ENCODE data around the gene PPARG.
"Not testable (repeated sequence)": the region's sequence is repeated elsewhere in the genome, so short reads cannot be mapped to it uniquely, and the experiment has no call there.

The PPARG gene

DNA sequence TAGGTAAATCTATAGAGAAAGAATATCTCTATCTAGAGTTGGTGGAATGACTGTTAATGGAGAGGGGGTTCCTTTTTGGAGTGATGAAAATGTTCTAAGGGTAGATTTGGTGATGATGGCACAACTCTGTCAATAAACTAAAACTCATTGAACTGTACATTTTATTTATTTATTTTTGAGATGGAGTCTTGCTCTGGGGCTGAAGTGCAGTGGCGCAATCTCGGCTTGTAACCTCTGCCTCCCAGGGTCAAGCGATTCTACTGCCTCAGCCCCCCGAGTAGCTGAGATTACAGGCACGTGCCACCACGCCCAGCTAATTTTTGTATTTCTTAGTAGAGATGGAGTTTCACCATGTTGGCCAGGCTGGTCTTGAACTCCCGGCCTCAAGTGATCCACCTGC lies 3.1 kb upstream of the PPARG start:
- not testable (repeated sequence) for H2BK120ac ChIP-seq (ENCODE audit: low read depth, low read length); H3K9ac ChIP-seq (ENCODE audit: low read length)

DNA sequence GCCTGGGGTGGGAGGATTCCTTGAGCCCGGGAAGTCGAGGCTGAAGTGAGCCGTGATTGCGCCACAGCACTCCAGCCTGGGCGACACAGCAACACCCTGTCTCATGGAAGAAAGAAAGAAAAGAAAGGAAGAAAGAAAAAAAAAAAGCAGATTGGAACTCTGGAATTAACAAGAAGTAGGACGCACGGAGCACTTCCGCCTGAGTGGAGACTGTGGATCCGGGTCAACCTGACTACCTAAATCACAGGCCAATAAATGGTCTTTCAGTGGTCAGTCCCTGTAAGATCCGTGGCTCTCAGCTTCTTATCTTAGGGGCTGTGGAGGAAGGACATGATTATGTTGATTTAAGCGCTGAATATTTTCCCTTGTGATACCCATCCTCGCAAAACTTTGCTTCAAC lies 2.4 kb upstream of the PPARG start:
- H2BK15ac ChIP-seq (ENCODE audit: low read depth, poor library complexity, severe bottlenecking) = no peak overlapping the region
- H3K9me3 ChIP-seq (ENCODE audit: control insufficient read depth, low read length) = no peaks in the 10 kb centered on the region
- H3K27ac ChIP-seq (ENCODE audit: low read length, poor library complexity, severe bottlenecking) = no peak overlapping the region
- H3K27me3 ChIP-seq (ENCODE audit: control insufficient read depth in 1 of 2, insufficient read depth in 1 of 2, low read length in 2 of 2) = no peaks in the 10 kb centered on the region
- 91% methylated on average over 10 of the region's 12 CpGs for WGBS
- H3K23ac ChIP-seq (ENCODE audit: low read length in 2 of 2) = no peak overlapping the region
- no peak overlapping the region for H3K4me3 ChIP-seq (ENCODE audit: insufficient read depth in 1 of 2, low read depth in 1 of 2, low read length in 2 of 2)
- no peak overlapping the region for H3K14ac ChIP-seq (ENCODE audit: low read length in 2 of 2)
- no peak overlapping the region for H3K18ac ChIP-seq (ENCODE audit: low read depth in 1 of 2, low read length in 2 of 2)
- peak overlapping the region; percentile 89 for H3K9ac ChIP-seq (ENCODE audit: low read length)
- no peak overlapping the region for H2BK12ac ChIP-seq (ENCODE audit: low read length in 2 of 2)
- H4K8ac ChIP-seq (ENCODE audit: low read length) = no peak overlapping the region
- H3K4me2 ChIP-seq (ENCODE audit: low read length, poor library complexity, severe bottlenecking) = no peak overlapping the region
- H2BK5ac ChIP-seq (ENCODE audit: low read depth, low read length, poor library complexity, severe bottlenecking) = no peak overlapping the region
- H3K4me1 ChIP-seq (ENCODE audit: control insufficient read depth, insufficient read depth, low read depth, low read length) = peaks cover 5% of the 10 kb centered on the region
- H2AK5ac ChIP-seq (ENCODE audit: low read length, severe bottlenecking) = no peak overlapping the region
- no peak overlapping the region for H4K91ac ChIP-seq (ENCODE audit: low read length)
- no peaks in the 10 kb centered on the region for H3K79me1 ChIP-seq (replicated peaks; ENCODE audit: low read length, poor library complexity, severe bottlenecking)
- no peak overlapping the region for H2AFZ ChIP-seq (ENCODE audit: low read depth, low read length)
- DNase-seq = no peak
- H2BK120ac ChIP-seq (ENCODE audit: low read depth, low read length) = no peak overlapping the region
- H3K36me3 ChIP-seq (ENCODE audit: control insufficient read depth in 1 of 2, insufficient read depth in 2 of 2, low read depth in 1 of 2, low read length in 2 of 2) = no peaks in the 10 kb centered on the region
- H3K4ac ChIP-seq (ENCODE audit: low read depth in 1 of 2, low read length in 2 of 2) = no peak overlapping the region

More for the DNA sequence above, 3.1 kb upstream of the PPARG start:
- H4K8ac ChIP-seq (ENCODE audit: low read length); H3K18ac ChIP-seq (ENCODE audit: low read depth in 1 of 2, low read length in 2 of 2); H3K36me3 ChIP-seq (ENCODE audit: control insufficient read depth in 1 of 2, insufficient read depth in 2 of 2, low read depth in 1 of 2, low read length in 2 of 2); H3K4me2 ChIP-seq (ENCODE audit: low read length, poor library complexity, severe bottlenecking); H3K79me1 ChIP-seq (replicated peaks; ENCODE audit: low read length, poor library complexity, severe bottlenecking); H3K23ac ChIP-seq (ENCODE audit: low read length in 2 of 2); H3K4me3 ChIP-seq (ENCODE audit: insufficient read depth in 1 of 2, low read depth in 1 of 2, low read length in 2 of 2); H3K4ac ChIP-seq (ENCODE audit: low read depth in 1 of 2, low read length in 2 of 2); H3K27ac ChIP-seq (ENCODE audit: low read length, poor library complexity, severe bottlenecking); H2BK15ac ChIP-seq (ENCODE audit: low read depth, poor library complexity, severe bottlenecking); H3K27me3 ChIP-seq (ENCODE audit: control insufficient read depth in 1 of 2, insufficient read depth in 1 of 2, low read length in 2 of 2); H2BK12ac ChIP-seq (ENCODE audit: low read length in 2 of 2); H3K14ac ChIP-seq (ENCODE audit: low read length in 2 of 2); H2AK5ac ChIP-seq (ENCODE audit: low read length, severe bottlenecking); H2AFZ ChIP-seq (ENCODE audit: low read depth, low read length); H4K91ac ChIP-seq (ENCODE audit: low read length); H3K9me3 ChIP-seq (ENCODE audit: control insufficient read depth, low read length); H3K4me1 ChIP-seq (ENCODE audit: control insufficient read depth, insufficient read depth, low read depth, low read length); DNase-seq; H2BK5ac ChIP-seq (ENCODE audit: low read depth, low read length, poor library complexity, severe bottlenecking): not testable (repeated sequence)
- WGBS = 95% methylated on average over 7 of the region's 7 CpGs

DNA sequence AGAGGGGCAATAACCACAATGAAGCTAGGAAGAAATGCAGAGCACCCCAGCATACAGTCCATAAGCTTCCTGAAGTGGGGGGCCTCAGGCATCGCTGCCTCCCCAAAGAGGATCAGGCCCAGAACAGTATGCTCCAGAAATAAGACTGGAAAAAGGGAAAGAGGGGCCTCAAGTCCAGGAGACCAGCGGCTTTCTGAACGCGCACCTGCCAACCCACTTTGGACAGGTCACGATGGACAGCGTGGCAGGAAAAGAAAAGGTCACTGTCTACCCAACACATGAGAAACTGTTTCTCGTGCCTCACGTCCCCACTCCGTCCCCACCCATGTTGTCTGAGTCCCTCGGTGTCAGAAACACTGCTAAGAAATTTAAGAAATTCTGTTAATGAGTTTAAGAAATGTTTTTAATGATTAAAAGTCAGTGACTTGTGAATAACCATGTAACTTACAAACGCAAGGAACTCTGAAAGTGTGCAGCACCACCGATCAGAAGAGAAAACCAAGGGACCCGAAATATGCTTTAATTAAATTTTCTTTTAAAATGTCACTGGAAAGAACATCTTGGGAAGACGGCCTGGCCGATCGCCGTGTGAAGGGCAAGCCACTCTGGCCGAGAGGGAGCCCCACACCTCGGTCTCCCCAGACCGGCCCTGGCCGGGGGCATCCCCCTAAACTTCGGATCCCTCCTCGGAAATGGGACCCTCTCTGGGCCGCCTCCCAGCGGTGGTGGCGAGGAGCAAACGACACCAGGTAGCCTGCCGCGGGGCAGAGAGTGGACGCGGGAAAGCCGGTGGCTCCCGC lies 1.7 kb upstream of the PPARG start:
- Histone ChIP-seq H3K27me3 (ENCODE audit: control insufficient read depth in 1 of 2, insufficient read depth in 1 of 2, low read length in 2 of 2) (no peaks in the 10 kb centered on the region), H2AFZ (ENCODE audit: low read depth, low read length) (peak overlapping the region; percentile 86), H3K4ac (ENCODE audit: low read depth in 1 of 2, low read length in 2 of 2) (no peak overlapping the region), H3K79me1 (replicated peaks; ENCODE audit: low read length, poor library complexity, severe bottlenecking) (no peaks in the 10 kb centered on the region), H3K36me3 (ENCODE audit: control insufficient read depth in 1 of 2, insufficient read depth in 2 of 2, low read depth in 1 of 2, low read length in 2 of 2) (no peaks in the 10 kb centered on the region), H3K18ac (ENCODE audit: low read depth in 1 of 2, low read length in 2 of 2) (peak overlapping the region; percentile 43 to 88), H3K9me3 (ENCODE audit: control insufficient read depth, low read length) (no peaks in the 10 kb centered on the region), H3K14ac (ENCODE audit: low read length in 2 of 2) (no peak overlapping the region), H3K23ac (ENCODE audit: low read length in 2 of 2) (no peak overlapping the region), H2BK5ac (ENCODE audit: low read depth, low read length, poor library complexity, severe bottlenecking) (no peak overlapping the region), H3K4me2 (ENCODE audit: low read length, poor library complexity, severe bottlenecking) (peak overlapping the region; percentile 95), H3K9ac (ENCODE audit: low read length) (peak overlapping the region; percentile 89), H2AK5ac (ENCODE audit: low read length, severe bottlenecking) (no peak overlapping the region), H3K4me3 (ENCODE audit: insufficient read depth in 1 of 2, low read depth in 1 of 2, low read length in 2 of 2) (peak overlapping the region; percentile 75 to 79), H3K4me1 (ENCODE audit: control insufficient read depth, insufficient read depth, low read depth, low read length) (peaks cover 5% of the 10 kb centered on the region), H2BK120ac (ENCODE audit: low read depth, low read length) (no peak overlapping the region), H2BK12ac (ENCODE audit: low read length in 2 of 2) (peak overlapping the region; percentile 3 to 39), H3K27ac (ENCODE audit: low read length, poor library complexity, severe bottlenecking) (peak overlapping the region; percentile 53), H4K8ac (ENCODE audit: low read length) (peak overlapping the region; percentile 72), H4K91ac (ENCODE audit: low read length) (no peak overlapping the region), H2BK15ac (ENCODE audit: low read depth, poor library complexity, severe bottlenecking) (peak overlapping the region; percentile 83)
- peak; percentile 14 for DNase-seq
- whole genome bisulfite sequencing = 53% methylated on average over 21 of the region's 33 CpGs

DNA sequence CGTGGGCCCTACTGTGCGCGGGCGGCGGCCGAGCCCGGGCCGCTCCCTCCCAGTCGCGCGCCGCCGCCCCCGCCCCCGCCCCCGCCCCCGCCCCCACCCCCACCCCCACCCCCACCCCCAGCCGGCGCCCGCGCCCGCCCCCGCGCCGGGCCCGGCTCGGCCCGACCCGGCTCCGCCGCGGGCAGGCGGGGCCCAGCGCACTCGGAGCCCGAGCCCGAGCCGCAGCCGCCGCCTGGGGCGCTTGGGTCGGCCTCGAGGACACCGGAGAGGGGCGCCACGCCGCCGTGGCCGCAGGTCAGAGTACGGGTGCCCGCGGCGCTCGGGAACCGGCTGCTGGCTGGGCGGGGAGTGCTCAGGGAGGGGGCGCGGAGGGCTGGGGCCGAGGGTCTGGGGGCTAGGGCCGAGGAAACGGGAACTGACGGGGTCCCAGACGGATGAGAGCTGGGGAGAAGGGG lies 1.1 kb upstream of the PPARG start:
- peak overlapping the region; percentile 92 for H3K9ac ChIP-seq (ENCODE audit: low read length)
- peak overlapping the region; percentile 68 for H4K91ac ChIP-seq (ENCODE audit: low read length)
- no peaks in the 10 kb centered on the region for H3K9me3 ChIP-seq (ENCODE audit: control insufficient read depth, low read length)
- H3K27ac ChIP-seq (ENCODE audit: low read length, poor library complexity, severe bottlenecking) = no peak overlapping the region
- peak overlapping the region; percentile 62 to 88 for H3K18ac ChIP-seq (ENCODE audit: low read depth in 1 of 2, low read length in 2 of 2)
- H3K4me1 ChIP-seq (ENCODE audit: control insufficient read depth, insufficient read depth, low read depth, low read length) = peaks cover 6% of the 10 kb centered on the region
- H2AK5ac ChIP-seq (ENCODE audit: low read length, severe bottlenecking) = no peak overlapping the region
- no peak overlapping the region for H2AFZ ChIP-seq (ENCODE audit: low read depth, low read length)
- peaks cover 2% of the 10 kb centered on the region for H3K79me1 ChIP-seq (replicated peaks; ENCODE audit: low read length, poor library complexity, severe bottlenecking)
- H3K36me3 ChIP-seq (ENCODE audit: control insufficient read depth in 1 of 2, insufficient read depth in 2 of 2, low read depth in 1 of 2, low read length in 2 of 2) = no peaks in the 10 kb centered on the region
- peak; percentile 34 for DNase-seq
- H3K14ac ChIP-seq (ENCODE audit: low read length in 2 of 2) = no peak overlapping the region
- H3K4ac ChIP-seq (ENCODE audit: low read depth in 1 of 2, low read length in 2 of 2) = peak overlapping the region; percentile 2 to 35
- no peaks in the 10 kb centered on the region for H3K27me3 ChIP-seq (ENCODE audit: control insufficient read depth in 1 of 2, insufficient read depth in 1 of 2, low read length in 2 of 2)
- peak overlapping the region; percentile 85 for H4K8ac ChIP-seq (ENCODE audit: low read length)
- peak overlapping the region; percentile 75 to 93 for H3K4me3 ChIP-seq (ENCODE audit: insufficient read depth in 1 of 2, low read depth in 1 of 2, low read length in 2 of 2)
- H3K23ac ChIP-seq (ENCODE audit: low read length in 2 of 2) = peak overlapping the region in 1 of 2 experiments; percentile 75
- peak overlapping the region; percentile 95 for H3K4me2 ChIP-seq (ENCODE audit: low read length, poor library complexity, severe bottlenecking)
- peak overlapping the region in 1 of 2 experiments; percentile 3 for H2BK12ac ChIP-seq (ENCODE audit: low read length in 2 of 2)
- WGBS = 0% methylated on average over 25 of the region's 63 CpGs
- H2BK5ac ChIP-seq (ENCODE audit: low read depth, low read length, poor library complexity, severe bottlenecking) = peak overlapping the region; percentile 73
- peak overlapping the region; percentile 97 for H2BK15ac ChIP-seq (ENCODE audit: low read depth, poor library complexity, severe bottlenecking)
- H2BK120ac ChIP-seq (ENCODE audit: low read depth, low read length) = peak overlapping the region; percentile 85

Measured in mesenchymal stem cell (in vitro differentiated cells and primary cell).